Activated CD8-positive, alpha-beta T cell treated with anti-CD3 and anti-CD28 coated beads, Interleukin-2, amount 10 ng/mL, durations not matched to agents 7 days and 5 days (primary cell): Measurements from ENCODE around the gene DPCD. TPM values are rescaled to one million over a fixed set of nuclear protein-coding genes. Genes with fewer than 3 reads are reported as not detected.

Experiments
- ATAC-seq: fragments of 150-1000 bp; cut with Tn5 transposase; one replicate; pipeline ENCODE4 v1.10.0; 2021; ENCODE audit warnings: moderate library complexity
- CTCF ChIA-PET: fragments of 350-600 bp; sonication (Branson Sonifier 250); formaldehyde crosslinking; loops from one replicate; lab custom pipeline; 2021; ENCODE audit warnings: antibody characterized with exemption; lab: Charles Lee
- POLR2A ChIA-PET: fragments of 350-600 bp; sonication (Branson Sonifier 250); formaldehyde crosslinking; loops from one replicate; lab custom pipeline; 2021; ENCODE audit warnings: antibody characterized with exemption; lab: Charles Lee
- DNase-seq: peaks from one replicate; pipeline ENCODE4 v3.0.0-alpha.2; 2020
- H3K27ac Mint-ChIP-seq: one replicate; pipeline ENCODE4 v1.8.0; 2021; ENCODE audit warnings: mild to moderate bottlenecking, mixed read lengths
- H3K27me3 Mint-ChIP-seq: one replicate; pipeline ENCODE4 v1.8.0; 2021; ENCODE audit warnings: low read depth, mixed read lengths
- H3K36me3 Mint-ChIP-seq: one replicate; pipeline ENCODE4 v1.8.0; 2021; ENCODE audit warnings: low read depth, mixed read lengths
- H3K4me1 Mint-ChIP-seq: one replicate; pipeline ENCODE4 v1.8.0; 2021; ENCODE audit warnings: low read depth, mixed read lengths
- H3K4me3 Mint-ChIP-seq: one replicate; pipeline ENCODE4 v1.8.0; 2021; ENCODE audit warnings: mild to moderate bottlenecking, mixed read lengths
- H3K9me3 Mint-ChIP-seq: one replicate; pipeline ENCODE4 v1.8.0; 2022; ENCODE audit warnings: mixed read lengths; ENCODE audit not compliant: insufficient read depth
- total RNA-seq, 2 experiments: library from RNA; stranded (reverse); gene quantifications; one replicate each; pipeline ENCODE4 v1.2.3, GENCODE V29; 2021

The DPCD gene
- total RNA-seq, 2 experiments from 2014 or later, result 5.1 to 6.2 TPM

- Mint-ChIP-seq H3K4me3 (no peak overlapping the region), H3K9me3 (no peaks in the 10 kb centered on the region), H3K27me3 (no peaks in the 10 kb centered on the region), H3K27ac (no peak overlapping the region), H3K4me1 (no peaks in the 10 kb centered on the region), H3K36me3 (no peaks in the 10 kb centered on the region)
- POLR2A ChIA-PET, result no interaction called here
- ATAC-seq (no peak), DNase-seq (no peak)
- CTCF ChIA-PET, result interaction anchor here (1.0 to 15.4 kb wide), 3 partner anchors 9 to 185 kb away, joined by 3 to 242 read pairs (median 5); partner anchors contain the start of genes DPCD, NPM3 and POLL
Observed at GRCh38 chr10:101597091-101597900, 9.2 kb downstream of the DPCD start.

- ATAC-seq (no peak), DNase-seq (no peak)
- POLR2A ChIA-PET, result interaction anchor here (0.6 kb wide), 1 partner anchor 333 kb away, joined by 3 read pairs; no protein-coding TSS in a partner anchor
- Mint-ChIP-seq H3K36me3 (peaks cover 3% of the 10 kb centered on the region), H3K4me1 (no peaks in the 10 kb centered on the region), H3K9me3 (no peaks in the 10 kb centered on the region), H3K27me3 (no peaks in the 10 kb centered on the region), H3K4me3 (no peak overlapping the region), H3K27ac (no peak overlapping the region)
- CTCF ChIA-PET, result interaction anchor here (1.6 to 15.4 kb wide), 5 partner anchors 13 to 181 kb away, joined by 7 to 242 read pairs (median 22); partner anchors contain the start of genes DPCD, FBXW4, NPM3 and POLL
Observed at GRCh38 chr10:101601541-101601940, 13.4 kb downstream of the DPCD start.

GRCh38 chr10:101602761-101603398 is 14.8 kb downstream of the DPCD start:
- DNase-seq (peak; percentile 83), ATAC-seq (peak; percentile 97)
- CTCF ChIA-PET, result interaction anchor here (0.6 to 15.4 kb wide), 42 partner anchors 8 to 466 kb away, joined by 3 to 242 read pairs (median 4); partner anchors contain the start of genes DPCD, FBXW4, NPM3 and POLL
- POLR2A ChIA-PET, result interaction anchor here (1.0 kb wide), 1 partner anchor 178 kb away, joined by 4 read pairs; no protein-coding TSS in a partner anchor
- H3K27ac Mint-ChIP-seq, result no peak overlapping the region
- H3K36me3 Mint-ChIP-seq, result peaks cover 3% of the 10 kb centered on the region
- H3K4me1 Mint-ChIP-seq, result no peaks in the 10 kb centered on the region
- no peak overlapping the region for H3K4me3 Mint-ChIP-seq
- no peaks in the 10 kb centered on the region for H3K9me3 Mint-ChIP-seq
- no peaks in the 10 kb centered on the region for H3K27me3 Mint-ChIP-seq

- POLR2A ChIA-PET, result no interaction called here
- H3K4me1 Mint-ChIP-seq, result peaks cover 11% of the 10 kb centered on the region
- DNase-seq (no peak), ATAC-seq (no peak)
- no peak overlapping the region for H3K4me3 Mint-ChIP-seq
- peaks cover 15% of the 10 kb centered on the region for H3K36me3 Mint-ChIP-seq
- H3K27me3 Mint-ChIP-seq, result no peaks in the 10 kb centered on the region
- H3K27ac Mint-ChIP-seq, result no peak overlapping the region
- H3K9me3 Mint-ChIP-seq, result no peaks in the 10 kb centered on the region
- CTCF ChIA-PET, result interaction anchor here (0.6 to 15.4 kb wide), 2 partner anchors 175 to 402 kb away, joined by 3 to 242 read pairs; partner anchors contain the start of gene NPM3
Observed at GRCh38 chr10:101607124-101607523, 19.0 kb downstream of the DPCD start.

- no peaks in the 10 kb centered on the region for H3K9me3 Mint-ChIP-seq
- CTCF ChIA-PET, result interaction anchor here (0.7 kb wide), 1 partner anchor 10 kb away, joined by 3 read pairs; no protein-coding TSS in a partner anchor
- no peak for DNase-seq
- no peaks in the 10 kb centered on the region for H3K27me3 Mint-ChIP-seq
- no peak for ATAC-seq
- peaks cover 14% of the 10 kb centered on the region for H3K36me3 Mint-ChIP-seq
- POLR2A ChIA-PET, result interaction anchor here (0.6 kb wide), 1 partner anchor 124 kb away, joined by 3 read pairs; no protein-coding TSS in a partner anchor
- H3K4me3 Mint-ChIP-seq, result no peak overlapping the region
- peaks cover 11% of the 10 kb centered on the region for H3K4me1 Mint-ChIP-seq
- H3K27ac Mint-ChIP-seq, result no peak overlapping the region
Observed at GRCh38 chr10:101609481-101609880, 21.4 kb downstream of the DPCD start.

GRCh38 chr10:101611096-101611905 is 23.2 kb downstream of the DPCD start:
- Mint-ChIP-seq H3K36me3 (peaks cover 12% of the 10 kb centered on the region), H3K9me3 (no peaks in the 10 kb centered on the region), H3K4me3 (no peak overlapping the region), H3K27ac (peak overlapping the region; percentile 76), H3K4me1 (peaks cover 11% of the 10 kb centered on the region), H3K27me3 (no peaks in the 10 kb centered on the region)
- ATAC-seq (peak; percentile 51), DNase-seq (peak; percentile 43)
- ChIA-PET CTCF (interaction anchor here (1.1 kb wide), 2 partner anchors 9 to 170 kb away, joined by 3 to 4 read pairs; no protein-coding TSS in a partner anchor), POLR2A (no interaction called here)

GRCh38 chr10:101612086-101612485 is 24.0 kb downstream of the DPCD start:
- peaks cover 12% of the 10 kb centered on the region for H3K36me3 Mint-ChIP-seq
- H3K27me3 Mint-ChIP-seq, result no peaks in the 10 kb centered on the region
- POLR2A ChIA-PET, result no interaction called here
- H3K4me1 Mint-ChIP-seq, result peaks cover 11% of the 10 kb centered on the region
- DNase-seq (no peak), ATAC-seq (no peak)
- no peaks in the 10 kb centered on the region for H3K9me3 Mint-ChIP-seq
- CTCF ChIA-PET, result no interaction called here
- H3K27ac Mint-ChIP-seq, result peak overlapping the region; percentile 76
- no peak overlapping the region for H3K4me3 Mint-ChIP-seq

- peaks cover 12% of the 10 kb centered on the region for H3K36me3 Mint-ChIP-seq
- CTCF ChIA-PET, result no interaction called here
- H3K9me3 Mint-ChIP-seq, result no peaks in the 10 kb centered on the region
- ATAC-seq (no peak), DNase-seq (no peak)
- peaks cover 11% of the 10 kb centered on the region for H3K4me1 Mint-ChIP-seq
- no peak overlapping the region for H3K27ac Mint-ChIP-seq
- H3K4me3 Mint-ChIP-seq, result no peak overlapping the region
- POLR2A ChIA-PET, result no interaction called here
- no peaks in the 10 kb centered on the region for H3K27me3 Mint-ChIP-seq
Observed at GRCh38 chr10:101612872-101613271, 24.8 kb downstream of the DPCD start.

GRCh38 chr10:101613646-101614045 is 25.5 kb downstream of the DPCD start:
- ChIA-PET POLR2A (no interaction called here), CTCF (interaction anchor here (2.6 kb wide), 1 partner anchor 11 kb away, joined by 11 read pairs; no protein-coding TSS in a partner anchor)
- no peak overlapping the region for H3K27ac Mint-ChIP-seq
- no peaks in the 10 kb centered on the region for H3K27me3 Mint-ChIP-seq
- ATAC-seq (no peak), DNase-seq (no peak)
- no peaks in the 10 kb centered on the region for H3K9me3 Mint-ChIP-seq
- H3K36me3 Mint-ChIP-seq, result peaks cover 12% of the 10 kb centered on the region
- no peak overlapping the region for H3K4me3 Mint-ChIP-seq
- H3K4me1 Mint-ChIP-seq, result peaks cover 11% of the 10 kb centered on the region

GRCh38 chr10:101614663-101615524 is 26.8 kb downstream of the DPCD start:
- ATAC-seq (no peak), DNase-seq (no peak)
- Mint-ChIP-seq H3K27ac (no peak overlapping the region), H3K4me1 (peaks cover 11% of the 10 kb centered on the region), H3K4me3 (no peak overlapping the region), H3K9me3 (no peaks in the 10 kb centered on the region), H3K36me3 (peaks cover 8% of the 10 kb centered on the region), H3K27me3 (no peaks in the 10 kb centered on the region)
- POLR2A ChIA-PET, result interaction anchor here (1.3 kb wide), 1 partner anchor 9 kb away, joined by 3 read pairs; no protein-coding TSS in a partner anchor
- CTCF ChIA-PET, result interaction anchor here (2.6 kb wide), 1 partner anchor 12 kb away, joined by 11 read pairs; no protein-coding TSS in a partner anchor
